Small intestine (tissue), 7 donors: ENCODE results near the gene TMEM220. TPM values are rescaled to one million over a fixed set of nuclear protein-coding genes. Genes with fewer than 3 reads are reported as not detected.

Experiments used
- DNase-seq, 2 donors: peaks; one replicate each; pipeline versions ENCODE4 v3.0.0 to v3.0.0-alpha.2; 2013
- FAIRE-seq: peaks from 2 replicates; lab custom pipeline; 2012; peaks lifted over from hg19 to GRCh38; lab: Jason Lieb, UNC
- H3K27ac ChIP-seq, 3 donors: one replicate each; pipeline ENCODE4 v1.5.1; 2013; ENCODE audit warnings: low read length in 2 of 3, mild to moderate bottlenecking in 2 of 3, control low read depth in 1 of 3, inconsistent platforms in 1 of 3, low read depth in 1 of 3, moderate library complexity in 1 of 3
- H3K27me3 ChIP-seq, 3 donors: one replicate each; pipeline ENCODE4 v1.6.1; 2013; ENCODE audit warnings: low read length in 3 of 3, inconsistent platforms in 1 of 3; ENCODE audit not compliant: control insufficient read depth in 3 of 3, insufficient read depth in 3 of 3
- H3K36me3 ChIP-seq, 3 donors: one replicate each; pipeline ENCODE4 v1.6.1; 2013; ENCODE audit warnings: low read length in 3 of 3, inconsistent platforms in 1 of 3, low read depth in 1 of 3, mild to moderate bottlenecking in 1 of 3, moderate library complexity in 1 of 3; ENCODE audit not compliant: control insufficient read depth in 3 of 3, insufficient read depth in 2 of 3
- H3K4me1 ChIP-seq, 3 donors: one replicate each; pipeline ENCODE4 v1.6.1; 2013; ENCODE audit warnings: low read length in 2 of 3, inconsistent platforms in 1 of 3, low read depth in 1 of 3, mild to moderate bottlenecking in 1 of 3, moderate library complexity in 1 of 3; ENCODE audit not compliant: control insufficient read depth in 3 of 3, insufficient read depth in 2 of 3
- H3K4me3 ChIP-seq, 3 donors: one replicate each; pipeline ENCODE4 v1.5.1; 2013; ENCODE audit warnings: low read length in 3 of 3, control low read depth in 1 of 3, inconsistent platforms in 1 of 3, low read depth in 1 of 3, mild to moderate bottlenecking in 1 of 3, moderate library complexity in 1 of 3
- H3K9me3 ChIP-seq, 2 donors: one replicate each; pipeline ENCODE4 v1.6.1; 2013; ENCODE audit warnings: low read depth in 1 of 2, low read length in 1 of 2; ENCODE audit not compliant: control insufficient read depth in 2 of 2, insufficient read depth in 1 of 2
- WGBS, 3 donors: extraction: QIAGEN DNeasy Blood & Tissue Kit; methylation state at CpG; one replicate each; pipeline ENCODE4 v1.1.7; 2013; 5-methylcytosine and 5-hydroxymethylcytosine counted together
- polyA plus RNA-seq, 4 donors: library from polyadenylated mRNA; stranded (reverse) in 3 of 4; unstranded in 1 of 4; fragments of 200-250 nt in 3 of 4; fragments of 120-200 nt in 1 of 4; gene quantifications; one replicate each; pipeline versions ENCODE4 v1.2.1 to v1.2.3, GENCODE V29; 2013
- donor health status: healthy with polysubstance abuse.
- donor health status: control.
- donor health status: control.
- donor health status: Bipolar disorder and iron deficiency.
- donor health status: healthy.

TMEM220 gene
- polyA plus RNA-seq, 4 donors: 12.4 to 61.3 (median 43.5) TPM

- peaks cover 0 to 23% of the 10 kb centered on the region in 2 donors for H3K9me3 ChIP-seq
- peak in 1 of 2 donors; percentile 72 for DNase-seq
- H3K4me1 ChIP-seq: peaks cover 0 to 8% (median 3%) of the 10 kb centered on the region in 3 donors
- no peak overlapping the region for H3K4me3 ChIP-seq
- no peaks in the 10 kb centered on the region for H3K27me3 ChIP-seq
- 38 to 65% (median 59%) methylated on average over 4 of the region's 4 CpGs for WGBS, 3 donors
- no peak for FAIRE-seq
- peaks cover 0 to 3% (median 0%) of the 10 kb centered on the region in 3 donors for H3K36me3 ChIP-seq
- H3K27ac ChIP-seq: peak overlapping the region in 2 of 3 donors; percentile 77 to 78
Measured at GRCh38 chr17:10775058-10775457, 45.2 kb upstream of the TMEM220 start.

- 70 to 85% (median 84%) methylated on average over 2 of the region's 2 CpGs for WGBS, 3 donors
- Histone ChIP-seq H3K4me1 (peaks cover 0 to 8% (median 3%) of the 10 kb centered on the region in 3 donors), H3K36me3 (peaks cover 0 to 13% (median 2%) of the 10 kb centered on the region in 3 donors), H3K4me3 (no peak overlapping the region), H3K27me3 (no peaks in the 10 kb centered on the region), H3K9me3 (peaks cover 0 to 29% of the 10 kb centered on the region in 2 donors), H3K27ac (no peak overlapping the region)
- DNase-seq: no peak
- FAIRE-seq: no peak
Measured at GRCh38 chr17:10773391-10773790, 43.6 kb upstream of the TMEM220 start.

GRCh38 chr17:10772425-10773380 is 42.9 kb upstream of the TMEM220 start:
- WGBS, 3 donors: 18 to 36% (median 23%) methylated on average over 9 of the region's 9 CpGs
- H3K9me3 ChIP-seq: peaks cover 0 to 29% of the 10 kb centered on the region in 2 donors
- H3K4me3 ChIP-seq: no peak overlapping the region
- H3K4me1 ChIP-seq: peaks cover 0 to 8% (median 3%) of the 10 kb centered on the region in 3 donors
- FAIRE-seq (no peak), DNase-seq (peak; percentile 68 to 93)
- no peaks in the 10 kb centered on the region for H3K27me3 ChIP-seq
- peaks cover 0 to 19% (median 2%) of the 10 kb centered on the region in 3 donors for H3K36me3 ChIP-seq
- peak overlapping the region in 1 of 3 donors; percentile 49 for H3K27ac ChIP-seq

GRCh38 chr17:10771148-10771547 is 41.3 kb upstream of the TMEM220 start:
- no peak overlapping the region for H3K4me3 ChIP-seq
- WGBS, 3 donors: 78 to 91% (median 86%) methylated on average over 2 of the region's 2 CpGs
- DNase-seq: no peak
- peaks cover 0 to 17% (median 3%) of the 10 kb centered on the region in 3 donors for H3K4me1 ChIP-seq
- H3K36me3 ChIP-seq: peaks cover 0 to 27% (median 2%) of the 10 kb centered on the region in 3 donors
- H3K27ac ChIP-seq: no peak overlapping the region
- H3K9me3 ChIP-seq: peaks cover 0 to 29% of the 10 kb centered on the region in 2 donors
- H3K27me3 ChIP-seq: no peaks in the 10 kb centered on the region
- no peak for FAIRE-seq

- 85 to 88% (median 87%) methylated on average over 6 of the region's 6 CpGs for WGBS, 3 donors
- peaks cover 0 to 16% (median 0%) of the 10 kb centered on the region in 3 donors for H3K4me1 ChIP-seq
- peaks cover 0 to 27% (median 2%) of the 10 kb centered on the region in 3 donors for H3K36me3 ChIP-seq
- no peaks in the 10 kb centered on the region for H3K27me3 ChIP-seq
- DNase-seq: no peak
- FAIRE-seq: no peak
- no peak overlapping the region for H3K27ac ChIP-seq
- peaks cover 0 to 21% of the 10 kb centered on the region in 2 donors for H3K9me3 ChIP-seq
- H3K4me3 ChIP-seq: no peak overlapping the region
Measured at GRCh38 chr17:10769840-10770239, 40.0 kb upstream of the TMEM220 start.

GRCh38 chr17:10768750-10769251 is 39.0 kb upstream of the TMEM220 start:
- H3K27ac ChIP-seq: no peak overlapping the region
- peaks cover 0 to 30% (median 2%) of the 10 kb centered on the region in 3 donors for H3K36me3 ChIP-seq
- H3K27me3 ChIP-seq: no peaks in the 10 kb centered on the region
- H3K9me3 ChIP-seq: peaks cover 0 to 17% of the 10 kb centered on the region in 2 donors
- FAIRE-seq (no peak), DNase-seq (no peak)
- H3K4me1 ChIP-seq: peaks cover 0 to 16% (median 0%) of the 10 kb centered on the region in 3 donors
- WGBS, 3 donors: 73 to 100% (median 89%) methylated on average over 2 of the region's 2 CpGs
- no peak overlapping the region for H3K4me3 ChIP-seq

GRCh38 chr17:10767232-10767631 is 37.4 kb upstream of the TMEM220 start:
- Histone ChIP-seq H3K27me3 (no peaks in the 10 kb centered on the region), H3K9me3 (peaks cover 0 to 12% of the 10 kb centered on the region in 2 donors), H3K27ac (peak overlapping the region in 1 of 3 donors; percentile 10), H3K4me1 (peaks cover 0 to 16% (median 0%) of the 10 kb centered on the region in 3 donors), H3K36me3 (peaks cover 0 to 30% (median 2%) of the 10 kb centered on the region in 3 donors), H3K4me3 (no peak overlapping the region)
- no peak for FAIRE-seq
- 83 to 91% (median 83%) methylated on average over 4 of the region's 4 CpGs for WGBS, 3 donors
- DNase-seq: peak in 1 of 2 donors; percentile 46

GRCh38 chr17:10762037-10762436 is 32.2 kb upstream of the TMEM220 start:
- DNase-seq (no peak), FAIRE-seq (no peak)
- H3K27ac ChIP-seq: no peak overlapping the region
- no peaks in the 10 kb centered on the region for H3K27me3 ChIP-seq
- H3K4me3 ChIP-seq: no peak overlapping the region
- peaks cover 0 to 18% (median under 1%) of the 10 kb centered on the region in 3 donors for H3K36me3 ChIP-seq
- 93 to 100% (median 95%) methylated on average over 1 of the region's 1 CpG for WGBS, 3 donors
- H3K9me3 ChIP-seq: peaks cover 0 to 2% of the 10 kb centered on the region in 2 donors
- H3K4me1 ChIP-seq: peaks cover 0 to 21% (median 0%) of the 10 kb centered on the region in 3 donors
